Lower lobe of right lung (tissue), 2 donors: ENCODE data around the gene MYMX. TPM values are rescaled to one million over a fixed set of nuclear protein-coding genes. Genes with fewer than 3 reads are reported as not detected.

Experiments used
- ATAC-seq, 2 donors: fragments of 200-7000 bp; cut with Tn5 transposase; one replicate each; pipeline ENCODE4 v1.9.1; 2020 to 2022; ENCODE audit warnings: mild to moderate bottlenecking in 2 of 2, moderate library complexity in 2 of 2
- DNase-seq: peaks from one replicate; pipeline ENCODE4 v3.0.0-alpha.2; 2020
- H3K27ac ChIP-seq: fragments of 200-600 bp; one replicate; pipeline ENCODE4 v1.8.0; 2022
- H3K27me3 ChIP-seq: fragments of 200-600 bp; one replicate; pipeline ENCODE4 v1.8.0; 2022; ENCODE audit warnings: low read depth
- H3K36me3 ChIP-seq: fragments of 200-600 bp; one replicate; pipeline ENCODE4 v1.8.0; 2022; ENCODE audit warnings: mild to moderate bottlenecking
- H3K4me1 ChIP-seq: fragments of 200-600 bp; one replicate; pipeline ENCODE4 v1.8.0; 2022
- H3K4me3 ChIP-seq: fragments of 200-600 bp; one replicate; pipeline ENCODE4 v1.8.0; 2022; ENCODE audit warnings: mild to moderate bottlenecking
- H3K9me3 ChIP-seq: fragments of 200-600 bp; one replicate; pipeline ENCODE4 v1.8.0; 2022
- intact Hi-C: fragments of 100-400 bp; cut with DNase I; formaldehyde crosslinking; loops from one replicate; pipeline ENCODE4 v1.11.0; 2022
- total RNA-seq: library from RNA; stranded (reverse); fragmentation: NEBNext Ultra II Directional; extraction: Animal tissue kit (Norgen Biotek cat#: 25700); gene quantifications from one replicate; pipeline ENCODE4 v1.2.1, GENCODE V29; 2021
- TF ChIP-seq, protein P1 (sequence below): fragments of 200-600 bp; IDR thresholded peaks from one replicate; pipeline ENCODE4 v1.8.0; 2022; ENCODE audit warnings: antibody characterized with exemption, mild to moderate bottlenecking
- donor health status: DM: no; HTN: yes; CAD: no; lungs with severe emphysema.

Gene MYMX
- total RNA-seq, 1 donor from 2014 or later, result not detected

DNA sequence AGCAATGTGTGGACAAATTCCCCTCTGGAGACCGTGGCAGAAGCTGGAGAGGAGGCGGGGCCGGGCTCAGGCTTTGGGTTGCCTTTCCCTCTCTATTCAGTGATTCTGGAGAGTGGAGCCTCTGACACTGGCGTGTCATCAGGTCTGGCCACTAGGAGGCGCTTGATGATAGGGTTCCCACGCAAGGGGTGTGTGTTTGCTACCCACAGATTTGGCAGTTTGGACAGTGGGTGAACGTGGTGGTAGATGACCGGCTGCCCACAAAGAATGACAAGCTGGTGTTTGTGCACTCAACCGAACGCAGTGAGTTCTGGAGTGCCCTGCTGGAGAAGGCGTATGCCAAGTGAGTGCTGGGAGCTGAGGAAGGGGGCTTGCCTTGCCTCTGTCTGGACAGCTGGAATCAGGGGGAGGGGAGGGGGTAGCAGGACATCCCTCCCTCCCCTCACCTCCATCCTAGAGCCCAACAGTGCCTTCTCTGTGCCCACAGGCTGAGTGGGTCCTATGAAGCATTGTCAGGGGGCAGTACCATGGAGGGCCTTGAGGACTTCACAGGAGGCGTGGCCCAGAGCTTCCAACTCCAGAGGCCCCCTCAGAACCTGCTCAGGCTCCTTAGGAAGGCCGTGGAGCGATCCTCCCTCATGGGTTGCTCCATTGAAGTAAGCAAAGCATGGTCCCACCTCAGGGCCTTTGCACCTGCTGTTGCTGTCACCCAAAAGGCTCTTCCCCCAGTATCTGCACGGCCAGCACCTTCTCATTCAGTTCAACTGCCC, 43.8 kb upstream of the MYMX start:
- intact Hi-C loops, result loop anchor here (10.0 kb wide), 1 partner anchor 62 kb away; no protein-coding TSS in a partner anchor
- H3K9me3 ChIP-seq, result no peaks in the 10 kb centered on the region
- H3K4me3 ChIP-seq, result no peak overlapping the region
- TF ChIP-seq, protein P1, sequence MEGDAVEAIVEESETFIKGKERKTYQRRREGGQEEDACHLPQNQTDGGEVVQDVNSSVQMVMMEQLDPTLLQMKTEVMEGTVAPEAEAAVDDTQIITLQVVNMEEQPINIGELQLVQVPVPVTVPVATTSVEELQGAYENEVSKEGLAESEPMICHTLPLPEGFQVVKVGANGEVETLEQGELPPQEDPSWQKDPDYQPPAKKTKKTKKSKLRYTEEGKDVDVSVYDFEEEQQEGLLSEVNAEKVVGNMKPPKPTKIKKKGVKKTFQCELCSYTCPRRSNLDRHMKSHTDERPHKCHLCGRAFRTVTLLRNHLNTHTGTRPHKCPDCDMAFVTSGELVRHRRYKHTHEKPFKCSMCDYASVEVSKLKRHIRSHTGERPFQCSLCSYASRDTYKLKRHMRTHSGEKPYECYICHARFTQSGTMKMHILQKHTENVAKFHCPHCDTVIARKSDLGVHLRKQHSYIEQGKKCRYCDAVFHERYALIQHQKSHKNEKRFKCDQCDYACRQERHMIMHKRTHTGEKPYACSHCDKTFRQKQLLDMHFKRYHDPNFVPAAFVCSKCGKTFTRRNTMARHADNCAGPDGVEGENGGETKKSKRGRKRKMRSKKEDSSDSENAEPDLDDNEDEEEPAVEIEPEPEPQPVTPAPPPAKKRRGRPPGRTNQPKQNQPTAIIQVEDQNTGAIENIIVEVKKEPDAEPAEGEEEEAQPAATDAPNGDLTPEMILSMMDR, result peak; percentile 89
- no peaks in the 10 kb centered on the region for H3K36me3 ChIP-seq
- no peaks in the 10 kb centered on the region for H3K27me3 ChIP-seq
- ATAC-seq, result peak; percentile 94 to 95
- H3K4me1 ChIP-seq, result peaks cover 3% of the 10 kb centered on the region
- DNase-seq, result peak; percentile 88
- no peak overlapping the region for H3K27ac ChIP-seq

DNA sequence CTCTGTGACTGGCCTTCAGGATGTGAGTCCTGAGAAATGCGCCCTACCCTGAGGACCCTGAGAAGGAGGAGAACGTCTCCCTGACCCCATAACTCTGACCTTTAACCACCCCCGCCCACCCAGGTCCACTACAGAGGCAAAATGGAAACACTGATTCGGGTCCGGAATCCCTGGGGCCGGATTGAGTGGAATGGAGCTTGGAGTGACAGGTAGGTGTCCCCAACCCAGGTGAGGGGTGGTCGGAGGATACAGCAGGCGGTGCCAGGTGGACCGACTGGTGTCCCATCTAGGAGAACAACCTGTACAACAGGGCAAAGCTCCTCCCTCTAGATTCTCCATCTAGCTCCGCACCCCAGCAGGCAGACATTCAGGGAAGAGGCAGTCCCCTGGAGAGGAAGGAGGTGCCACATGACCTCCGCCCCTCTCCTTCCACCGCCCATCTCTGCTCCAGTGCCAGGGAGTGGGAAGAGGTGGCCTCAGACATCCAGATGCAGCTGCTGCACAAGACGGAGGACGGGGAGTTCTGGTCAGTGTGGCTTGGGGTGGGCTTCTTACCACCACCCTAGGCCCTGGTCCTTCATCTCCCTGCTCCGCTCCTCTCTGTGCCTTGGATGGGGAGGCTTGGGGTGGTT, 40.5 kb upstream of the MYMX start:
- H3K4me1 ChIP-seq, result peaks cover 3% of the 10 kb centered on the region
- no peaks in the 10 kb centered on the region for H3K27me3 ChIP-seq
- no peaks in the 10 kb centered on the region for H3K9me3 ChIP-seq
- no peak overlapping the region for H3K27ac ChIP-seq
- TF ChIP-seq, protein P1, result no peak
- DNase-seq (peak; percentile 37), ATAC-seq (no peak)
- H3K4me3 ChIP-seq, result no peak overlapping the region
- intact Hi-C loops, result loop anchor here (10.0 kb wide), 1 partner anchor 59 kb away; no protein-coding TSS in a partner anchor
- no peaks in the 10 kb centered on the region for H3K36me3 ChIP-seq

- no peak for DNase-seq
- H3K4me1 ChIP-seq, result peaks cover 3% of the 10 kb centered on the region
Observed at GRCh38 chr6:44176762-44177509, 39.8 kb upstream of the MYMX start.

GRCh38 chr6:44177691-44178423, 38.9 kb upstream of the MYMX start:
- ATAC-seq (peak; percentile 71 to 72), DNase-seq (peak; percentile 64)
- peaks cover 2% of the 10 kb centered on the region for H3K4me1 ChIP-seq
- peak overlapping the region; percentile 18 for H3K27ac ChIP-seq
- H3K4me3 ChIP-seq, result no peak overlapping the region
- H3K27me3 ChIP-seq, result no peaks in the 10 kb centered on the region
- H3K36me3 ChIP-seq, result no peaks in the 10 kb centered on the region
- intact Hi-C loops, result loop anchor here (10.0 kb wide), 1 partner anchor 57 kb away; no protein-coding TSS in a partner anchor
- TF ChIP-seq, protein P1, result no peak
- H3K9me3 ChIP-seq, result no peaks in the 10 kb centered on the region

More at GRCh38 chr6:44176762-44177509, 39.8 kb upstream of the MYMX start:
- TF ChIP-seq, protein P1, result no peak
- peak overlapping the region; percentile 3 for H3K4me3 ChIP-seq
- H3K36me3 ChIP-seq, result no peaks in the 10 kb centered on the region
- H3K27ac ChIP-seq, result no peak overlapping the region
- H3K9me3 ChIP-seq, result no peaks in the 10 kb centered on the region
- no peak for ATAC-seq
- intact Hi-C loops, result loop anchor here (10.0 kb wide), 1 partner anchor 58 kb away; no protein-coding TSS in a partner anchor
- H3K27me3 ChIP-seq, result no peaks in the 10 kb centered on the region
